ENCODE measurements around the gene ENAH. TPM values are rescaled to one million over a fixed set of nuclear protein-coding genes. Genes with fewer than 3 reads are reported as not detected.

The ENAH gene
- total RNA-seq, 1 experiment from 2014 or later: 100 TPM

DNA sequence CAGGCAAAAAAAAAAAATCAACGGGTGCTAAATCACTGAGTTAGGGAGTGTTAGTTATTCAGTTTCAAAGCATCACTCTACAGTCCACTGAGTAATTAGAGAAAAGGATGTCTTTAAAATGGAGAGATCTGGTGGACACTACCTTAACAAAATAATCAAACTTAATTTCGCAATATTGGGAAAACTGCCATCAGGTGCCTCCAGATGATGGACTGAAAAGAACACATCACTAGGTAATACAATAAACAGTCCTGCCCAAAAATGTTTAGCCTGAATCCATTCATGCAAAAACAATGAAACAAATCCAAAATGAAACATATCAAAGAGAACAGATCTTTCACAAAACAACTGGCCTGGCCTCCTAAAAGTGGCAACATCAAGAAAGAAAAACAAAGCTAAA is 54.1 kb downstream of the ENAH start (continued):
- no peak for TF ChIP-seq CBX3 (IDR thresholded peaks at IDR 0.05; ENCODE audit: low read depth)
- no peak for TF ChIP-seq SIN3A (IDR thresholded peaks at IDR 0.05; ENCODE audit: low read depth)
- TF ChIP-seq SRF (IDR thresholded peaks at IDR 0.05; ENCODE audit: low read depth): no peak
- TF ChIP-seq, protein P1, sequence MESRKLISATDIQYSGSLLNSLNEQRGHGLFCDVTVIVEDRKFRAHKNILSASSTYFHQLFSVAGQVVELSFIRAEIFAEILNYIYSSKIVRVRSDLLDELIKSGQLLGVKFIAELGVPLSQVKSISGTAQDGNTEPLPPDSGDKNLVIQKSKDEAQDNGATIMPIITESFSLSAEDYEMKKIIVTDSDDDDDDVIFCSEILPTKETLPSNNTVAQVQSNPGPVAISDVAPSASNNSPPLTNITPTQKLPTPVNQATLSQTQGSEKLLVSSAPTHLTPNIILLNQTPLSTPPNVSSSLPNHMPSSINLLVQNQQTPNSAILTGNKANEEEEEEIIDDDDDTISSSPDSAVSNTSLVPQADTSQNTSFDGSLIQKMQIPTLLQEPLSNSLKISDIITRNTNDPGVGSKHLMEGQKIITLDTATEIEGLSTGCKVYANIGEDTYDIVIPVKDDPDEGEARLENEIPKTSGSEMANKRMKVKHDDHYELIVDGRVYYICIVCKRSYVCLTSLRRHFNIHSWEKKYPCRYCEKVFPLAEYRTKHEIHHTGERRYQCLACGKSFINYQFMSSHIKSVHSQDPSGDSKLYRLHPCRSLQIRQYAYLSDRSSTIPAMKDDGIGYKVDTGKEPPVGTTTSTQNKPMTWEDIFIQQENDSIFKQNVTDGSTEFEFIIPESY (IDR thresholded peaks at IDR 0.05; ENCODE audit: extremely low read depth, insufficient replicate concordance, low read length): no peak
- no peak for TF ChIP-seq EGR1 (IDR thresholded peaks at IDR 0.05; ENCODE audit: low read depth)

DNA sequence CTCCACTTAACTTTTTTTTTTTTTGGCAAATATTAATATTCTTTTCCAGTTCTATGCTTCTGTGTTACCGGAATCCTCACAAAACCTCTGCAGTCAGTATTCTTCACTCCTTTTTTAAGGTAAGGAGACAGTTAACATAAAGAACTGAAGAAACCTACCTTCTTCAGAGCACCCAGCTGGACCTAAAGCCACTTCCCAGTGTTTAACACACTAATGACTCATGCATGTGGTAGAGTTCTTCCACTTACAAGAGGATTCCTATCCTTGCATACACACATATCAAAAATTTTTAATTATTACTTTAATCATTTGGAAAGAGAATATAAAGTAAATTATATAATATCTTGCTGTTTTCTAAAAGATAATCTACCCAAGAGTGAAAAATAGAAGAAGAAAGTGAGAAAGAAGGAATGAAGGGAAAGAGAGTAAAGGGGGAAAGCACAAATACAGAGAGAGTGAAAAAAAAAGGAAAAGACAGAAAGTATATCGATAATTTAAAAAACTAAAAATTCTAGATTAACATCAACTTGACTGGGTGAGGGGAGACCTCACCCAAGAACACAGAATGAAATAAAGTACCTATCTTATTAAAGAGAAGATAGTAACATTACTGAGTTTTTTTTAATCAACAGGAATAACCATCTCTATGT is 54.9 kb downstream of the ENAH start:
- H3K9me3 ChIP-seq (ENCODE audit: control insufficient read depth in 1 of 2, insufficient read depth in 1 of 2, low read depth in 1 of 2, low read length in 2 of 2): no peaks in the 10 kb centered on the region
- H3K27ac ChIP-seq (ENCODE audit: low read depth, low read length): no peak overlapping the region
- ATAC-seq: no peak
- ChIA-PET POLR2A (no interaction called here), CTCF (no interaction called here), RAD21 (ENCODE audit: low non-redundant PET in 1 of 2, low total read pairs in 2 of 2, uncharacterized antibody in 2 of 2, unreplicated experiment in 2 of 2) (no interaction called here)
- no peak overlapping the region for H3K9ac ChIP-seq (ENCODE audit: low read length)
- no peak for DNase-seq (ENCODE audit: low read depth, low spot score)
- BruUV-seq (replicated peaks): no TSS peak
- H2AFZ ChIP-seq (ENCODE audit: low read depth, low read length, poor library complexity, severe bottlenecking): no peak overlapping the region
- peaks cover 4% of the 10 kb centered on the region; the same call in 1 of the 2 replicates for H4K20me1 ChIP-seq (ENCODE audit: insufficient read depth)
- peaks cover 85% of the 10 kb centered on the region for H3K79me2 ChIP-seq (ENCODE audit: insufficient read depth, low read length)
- H3K27me3 ChIP-seq (ENCODE audit: insufficient read depth, low read length): no peaks in the 10 kb centered on the region
- H3K4me3 ChIP-seq (replicated peaks in 1 of 2; ENCODE audit: low read depth in 1 of 2, low read length in 2 of 2): no peak overlapping the region
- H3K4me1 ChIP-seq (ENCODE audit: control insufficient read depth in 1 of 2, insufficient read depth in 2 of 2, low read length in 2 of 2): peaks cover 9 to 16% of the 10 kb centered on the region in 2 experiments
- intact Hi-C loops (cut with micrococcal nuclease): no loop called here
- H3K4me2 ChIP-seq (ENCODE audit: low read length): no peak overlapping the region
- no peaks in the 10 kb centered on the region for H3K9me2 ChIP-seq (ENCODE audit: insufficient read depth)
- TF ChIP-seq FOSL1 (IDR thresholded peaks at IDR 0.05; ENCODE audit: low read depth): 0 out of 2 replicates have a peak, but pooled peaks have one; percentile 15
- no peak for TF ChIP-seq POLR2AphosphoS5 (IDR thresholded peaks at IDR 0.05; ENCODE audit: low read depth, low read length)
- H3K36me3 ChIP-seq (ENCODE audit: control insufficient read depth in 1 of 2, insufficient read depth in 2 of 2, low read length in 2 of 2): no peaks in the 10 kb centered on the region
